A549 treated with DMSO at 1 μM for 4 hours (cell line): Measurements from ENCODE around the gene SLC25A22. TPM values are rescaled to one million over a fixed set of nuclear protein-coding genes. Genes with fewer than 3 reads are reported as not detected.

Source experiments
- total RNA-seq: library from RNA; stranded (reverse); fragments of 200-300 nt; extraction: Qiagen RNA extraction; gene quantifications from 5 replicates; pipeline ENCODE4 v1.2.3, GENCODE V29; 2022; ENCODE audit warnings: low read depth

SLC25A22 gene
- 24.3 to 40.1 TPM (median 33.7 TPM) in 5 replicates for total RNA-seq

GRCh38 chr11:798093-798713 lies at the start of gene SLC25A22:
TSS of gene SLC25A22 (minus strand) at chr11:798281. CDS start at chr11:795006, 3,275 bp downstream.

GRCh38 chr11:842370-843002 lies 44.4 kb upstream of the SLC25A22 start, which contains the start of the genes POLR2L and TSPAN4:
TSS of gene POLR2L (minus strand) at chr11:842529. CDS start at chr11:842508, 21 bp downstream.
TSS of gene TSPAN4 (plus strand) at chr11:842852. CDS start at chr11:850305, 7,453 bp downstream.

GRCh38 chr11:832529-833113 lies 34.5 kb upstream of the SLC25A22 start, which contains the start of gene CD151:
TSS of gene CD151 (plus strand) at chr11:832952. CDS start at chr11:836070, 3,118 bp downstream.

GRCh38 chr11:827897-828192 lies 29.8 kb upstream of the SLC25A22 start, which contains the start of gene CRACR2B:
TSS of gene CRACR2B (plus strand) at chr11:827919. CDS start at chr11:828608, 689 bp downstream.

GRCh38 chr11:818396-819128 lies 20.5 kb upstream of the SLC25A22 start, which contains the start of gene PNPLA2:
TSS of gene PNPLA2 (plus strand) at chr11:818914. CDS start at chr11:819719, 805 bp downstream.

GRCh38 chr11:809287-810039 lies 11.4 kb upstream of the SLC25A22 start, which contains the start of gene RPLP2:
TSS of gene RPLP2 (plus strand) at chr11:809967. CDS start at chr11:810235, 268 bp downstream.

GRCh38 chr11:789943-790342 lies 8.1 kb downstream of the SLC25A22 start, which contains the start of gene CEND1:
TSS of gene CEND1 (minus strand) at chr11:790090. CDS start at chr11:788576, 1,514 bp downstream.

GRCh38 chr11:777288-778255 lies 20.5 kb downstream of the SLC25A22 start, which contains the start of gene GATD1:
TSS of gene GATD1 (minus strand) at chr11:777487. CDS start at chr11:777462, 25 bp downstream.

GRCh38 chr11:747158-748006 lies 50.7 kb downstream of the SLC25A22 start, which contains the start of gene TALDO1:
TSS of gene TALDO1 (plus strand) at chr11:747464. CDS start at chr11:747482, 18 bp downstream.

Other genes starting within 250 kb of the SLC25A22 start
- gene LMNTD2, start 237.5 kb downstream of the SLC25A22 start, total RNA-seq: 2.1 to 2.9 TPM (median 2.2 TPM) in 5 replicates
- gene RASSF7, start 237.3 kb downstream of the SLC25A22 start, total RNA-seq: 30.2 to 36.0 TPM (median 31.5 TPM) in 5 replicates
- gene PHRF1, start 221.8 kb downstream of the SLC25A22 start, total RNA-seq: 28.2 to 38.2 TPM (median 34.3 TPM) in 5 replicates
- gene IRF7, start 182.3 kb downstream of the SLC25A22 start, total RNA-seq: 4.0 to 7.8 TPM (median 6.7 TPM) in 5 replicates
- 0.02 to 0.05 TPM in 2 of 5 replicates, not detected in the others for gene CDHR5, start 173.3 kb downstream of the SLC25A22 start, total RNA-seq
- not detected in 5 replicates for gene SCT, start 171.1 kb downstream of the SLC25A22 start, total RNA-seq
- gene DRD4, start 161.0 kb downstream of the SLC25A22 start, total RNA-seq: 0.17 to 0.43 TPM (median 0.24 TPM) in 5 replicates
- gene DEAF1, start 103.1 kb downstream of the SLC25A22 start, total RNA-seq: 23.3 to 39.2 TPM (median 31.9 TPM) in 5 replicates
- 8.4 to 10.9 TPM (median 9.5 TPM) in 5 replicates for gene TMEM80, start 102.5 kb downstream of the SLC25A22 start, total RNA-seq
- gene EPS8L2, start 92.0 kb downstream of the SLC25A22 start, total RNA-seq: 71.0 to 121 TPM (median 114 TPM) in 5 replicates
- gene TALDO1, start 50.8 kb downstream of the SLC25A22 start, total RNA-seq: 427 to 504 TPM (median 430 TPM) in 5 replicates
- 37.5 to 49.3 TPM (median 45.9 TPM) in 5 replicates for gene GATD1, start 20.8 kb downstream of the SLC25A22 start, total RNA-seq
- gene CEND1, start 8.2 kb downstream of the SLC25A22 start, total RNA-seq: 0.81 to 2.3 TPM (median 1.6 TPM) in 5 replicates
- 9.7 to 16.8 TPM (median 13.3 TPM) in 5 replicates for gene PIDD1, start 7.0 kb upstream of the SLC25A22 start, total RNA-seq
- gene RPLP2, start 11.7 kb upstream of the SLC25A22 start, total RNA-seq: 1,681 to 2,398 TPM (median 2,293 TPM) in 5 replicates
- 40.4 to 57.7 TPM (median 52.1 TPM) in 5 replicates for gene PNPLA2, start 20.6 kb upstream of the SLC25A22 start, total RNA-seq
- gene CRACR2B, start 29.6 kb upstream of the SLC25A22 start, total RNA-seq: 3.1 to 4.7 TPM (median 3.6 TPM) in 5 replicates
- 728 to 834 TPM (median 790 TPM) in 5 replicates for gene CD151, start 34.7 kb upstream of the SLC25A22 start, total RNA-seq
- 546 to 649 TPM (median 614 TPM) in 5 replicates for gene POLR2L, start 44.2 kb upstream of the SLC25A22 start, total RNA-seq
- gene TSPAN4, start 44.6 kb upstream of the SLC25A22 start, total RNA-seq: 132 to 188 TPM (median 168 TPM) in 5 replicates
- 74.3 to 81.3 TPM (median 76.0 TPM) in 5 replicates for gene CHID1, start 112.5 kb upstream of the SLC25A22 start, total RNA-seq
- gene AP2A2, start 127.6 kb upstream of the SLC25A22 start, total RNA-seq: 28.5 to 41.5 TPM (median 36.3 TPM) in 5 replicates
- gene MUC6, start 238.4 kb upstream of the SLC25A22 start, total RNA-seq: 0.01 TPM in 2 of 5 replicates, not detected in the others